HG02973 (cell line): Measurements from ENCODE around the gene BAIAP3.
"Not testable (repeated sequence)": the region's sequence is repeated elsewhere in the genome, so short reads cannot be mapped to it uniquely, and the experiment has no call there.

Source experiments
- ATAC-seq: cut with Tn5 transposase; IDR thresholded peaks from one replicate; pipeline ENCODE4 v1.9.1; 2021; ENCODE audit warnings: moderate library complexity; ENCODE audit not compliant: unreplicated experiment

The BAIAP3 gene, protein sequence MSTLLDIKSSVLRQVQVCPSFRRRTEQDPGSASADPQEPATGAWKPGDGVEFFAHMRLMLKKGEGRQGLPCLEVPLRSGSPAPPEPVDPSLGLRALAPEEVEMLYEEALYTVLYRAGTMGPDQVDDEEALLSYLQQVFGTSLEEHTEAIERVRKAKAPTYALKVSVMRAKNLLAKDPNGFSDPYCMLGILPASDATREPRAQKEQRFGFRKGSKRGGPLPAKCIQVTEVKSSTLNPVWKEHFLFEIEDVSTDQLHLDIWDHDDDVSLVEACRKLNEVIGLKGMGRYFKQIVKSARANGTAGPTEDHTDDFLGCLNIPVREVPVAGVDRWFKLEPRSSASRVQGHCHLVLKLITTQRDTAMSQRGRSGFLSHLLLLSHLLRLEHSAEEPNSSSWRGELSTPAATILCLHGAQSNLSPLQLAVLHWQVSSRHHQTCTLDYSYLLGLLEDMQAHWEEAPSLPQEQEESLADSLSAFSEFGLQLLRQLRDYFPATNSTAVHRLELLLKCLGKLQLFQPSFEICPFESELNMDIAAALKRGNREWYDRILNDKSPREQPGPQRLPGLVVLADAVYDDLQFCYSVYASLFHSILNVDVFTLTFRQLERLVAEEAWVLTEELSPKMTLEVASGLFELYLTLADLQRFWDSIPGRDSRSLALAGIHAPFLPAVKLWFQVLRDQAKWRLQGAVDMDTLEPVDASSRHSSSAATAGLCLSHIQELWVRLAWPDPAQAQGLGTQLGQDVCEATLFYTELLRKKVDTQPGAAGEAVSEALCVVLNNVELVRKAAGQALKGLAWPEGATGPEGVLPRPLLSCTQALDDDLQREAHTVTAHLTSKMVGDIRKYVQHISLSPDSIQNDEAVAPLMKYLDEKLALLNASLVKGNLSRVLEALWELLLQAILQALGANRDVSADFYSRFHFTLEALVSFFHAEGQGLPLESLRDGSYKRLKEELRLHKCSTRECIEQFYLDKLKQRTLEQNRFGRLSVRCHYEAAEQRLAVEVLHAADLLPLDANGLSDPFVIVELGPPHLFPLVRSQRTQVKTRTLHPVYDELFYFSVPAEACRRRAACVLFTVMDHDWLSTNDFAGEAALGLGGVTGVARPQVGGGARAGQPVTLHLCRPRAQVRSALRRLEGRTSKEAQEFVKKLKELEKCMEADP

DNA sequence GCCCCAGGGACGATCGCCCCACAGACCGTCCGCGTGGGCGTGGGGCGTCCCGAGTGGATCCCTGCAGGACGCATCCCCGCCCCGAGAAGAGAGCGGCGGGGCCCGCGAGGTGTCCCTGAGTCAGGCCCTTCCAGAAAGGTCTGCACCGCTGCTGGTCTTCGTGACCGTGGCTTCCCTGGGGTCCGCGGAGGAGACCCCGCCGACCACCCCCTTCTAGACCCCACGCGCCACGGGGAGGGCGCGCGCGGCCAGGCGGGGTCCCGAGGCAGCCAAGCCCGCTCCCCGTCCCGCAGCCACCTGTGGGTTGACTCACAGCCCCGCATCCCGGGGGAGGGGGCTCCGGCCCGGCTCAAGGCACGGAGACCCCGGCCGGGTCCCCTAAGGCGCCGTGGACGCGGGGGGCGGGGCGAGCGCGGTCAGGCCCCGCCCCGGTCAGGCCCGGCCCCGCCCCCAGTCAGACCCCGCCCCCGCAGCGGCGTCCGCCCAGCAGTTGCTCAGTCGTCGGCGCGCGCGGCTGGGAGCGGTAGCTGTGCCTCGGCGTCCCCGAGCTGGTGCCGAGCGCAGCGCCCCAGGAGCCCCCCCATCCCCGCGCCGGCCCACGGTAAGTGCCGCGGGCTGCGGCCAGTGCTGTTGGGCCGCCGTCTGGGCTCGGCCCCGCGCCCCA, at the start of gene BAIAP3:
BAIAP3 (plus strand) TSS at position 497 of the 664 bp plus-strand sequence. CDS start 4,905 bp downstream, outside the sequence.
- ATAC-seq, result no peak

DNA sequence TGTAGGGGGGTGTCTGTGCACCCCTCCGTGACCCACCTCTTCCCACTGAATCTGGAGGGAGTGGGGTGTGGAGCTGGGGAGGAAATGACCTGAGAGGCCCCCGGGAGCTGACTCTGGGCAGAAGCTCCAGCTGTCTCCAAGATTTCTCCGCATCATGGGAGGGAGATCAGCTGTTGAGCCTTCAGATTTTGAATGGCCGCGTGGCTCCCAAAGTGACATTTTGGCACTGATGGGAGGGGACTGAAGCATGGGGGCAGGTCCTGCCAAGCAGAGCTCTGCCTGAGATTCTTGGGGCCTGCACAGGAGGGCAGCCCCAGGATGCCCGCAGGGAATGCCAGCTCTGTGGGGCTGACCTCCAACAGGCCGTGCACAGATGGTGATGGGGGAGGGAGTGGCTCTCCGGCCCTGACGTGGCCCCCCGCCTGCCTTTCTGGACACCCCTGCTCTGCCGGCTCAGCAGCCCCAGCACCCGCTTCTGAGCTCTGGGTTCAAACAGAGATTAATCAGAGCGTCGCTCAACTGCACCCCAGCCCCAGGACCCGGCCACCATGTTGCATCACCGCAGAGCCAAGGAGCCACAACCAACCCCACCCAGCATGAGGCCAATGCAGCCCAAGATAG, 49.3 kb upstream of the BAIAP3 start:
- ATAC-seq, result no peak

DNA sequence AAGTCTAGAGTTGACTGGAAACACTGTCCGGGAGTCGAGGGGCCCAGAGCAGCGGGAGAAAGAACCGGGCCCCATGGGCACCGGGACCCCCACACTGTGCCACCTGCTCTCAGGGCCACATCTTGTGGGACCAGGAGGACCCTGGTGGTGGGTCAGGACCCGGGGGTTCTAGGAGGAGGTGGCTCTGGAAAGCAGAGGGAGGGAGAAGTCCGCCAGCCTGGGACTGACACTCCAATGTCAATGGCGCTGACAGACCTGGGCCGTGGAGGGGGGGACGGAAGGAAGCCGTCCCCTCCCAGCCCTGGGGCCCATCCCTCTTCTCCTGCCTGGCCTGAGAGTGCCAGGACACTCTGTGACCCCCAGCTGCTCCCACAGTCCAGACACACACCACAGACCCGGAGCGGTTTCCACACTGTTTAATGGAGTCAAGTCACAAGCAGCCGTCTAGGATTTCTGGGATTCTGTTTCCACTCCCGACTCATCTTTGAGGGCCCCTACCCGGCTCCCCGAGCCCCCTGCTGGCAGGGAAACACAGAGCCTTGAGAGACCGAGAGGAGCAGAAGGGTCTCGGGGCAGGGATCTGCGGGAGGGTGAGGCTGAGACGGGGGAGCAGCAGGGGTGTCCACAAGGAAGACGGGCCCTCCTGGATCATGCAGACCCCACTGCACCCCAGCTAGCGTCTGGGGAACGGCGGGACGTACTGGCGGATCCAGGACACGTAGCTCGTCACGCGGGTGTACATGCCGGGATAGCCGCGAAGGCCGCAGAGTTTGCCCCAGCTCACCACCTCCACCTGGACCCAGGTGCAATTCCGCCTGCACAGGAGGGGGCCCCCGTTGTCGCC, 47.6 kb upstream of the BAIAP3 start:
- no peak for ATAC-seq

DNA sequence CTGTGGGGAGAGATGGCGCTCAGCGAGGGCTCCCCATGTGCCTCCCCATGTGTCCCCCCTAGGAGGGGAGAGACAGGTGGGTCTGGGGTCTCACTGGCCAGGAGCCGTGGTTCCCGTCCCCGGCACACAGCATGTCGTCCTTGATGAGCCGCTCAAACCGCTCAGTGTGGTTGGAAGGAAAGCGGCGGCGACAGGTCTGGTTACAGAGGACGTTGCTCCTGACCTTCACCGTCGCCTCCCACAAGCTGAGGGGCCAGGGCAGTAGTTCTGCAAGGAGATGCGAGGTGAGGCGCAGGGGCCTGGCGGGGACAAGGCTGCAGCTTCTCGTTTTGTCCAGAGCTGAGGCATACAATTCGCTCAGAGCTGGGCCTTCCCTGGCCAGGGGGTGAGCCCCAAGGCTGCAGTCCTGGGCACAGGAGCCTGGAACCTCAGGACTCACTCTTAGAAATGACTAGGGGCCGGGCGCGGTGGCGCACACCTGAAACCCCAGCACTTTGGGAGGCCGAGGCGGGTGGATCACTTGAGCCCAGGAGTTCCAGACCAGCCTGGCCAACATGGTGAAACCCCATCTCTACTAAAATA, 46.8 kb upstream of the BAIAP3 start:
- no peak for ATAC-seq

DNA sequence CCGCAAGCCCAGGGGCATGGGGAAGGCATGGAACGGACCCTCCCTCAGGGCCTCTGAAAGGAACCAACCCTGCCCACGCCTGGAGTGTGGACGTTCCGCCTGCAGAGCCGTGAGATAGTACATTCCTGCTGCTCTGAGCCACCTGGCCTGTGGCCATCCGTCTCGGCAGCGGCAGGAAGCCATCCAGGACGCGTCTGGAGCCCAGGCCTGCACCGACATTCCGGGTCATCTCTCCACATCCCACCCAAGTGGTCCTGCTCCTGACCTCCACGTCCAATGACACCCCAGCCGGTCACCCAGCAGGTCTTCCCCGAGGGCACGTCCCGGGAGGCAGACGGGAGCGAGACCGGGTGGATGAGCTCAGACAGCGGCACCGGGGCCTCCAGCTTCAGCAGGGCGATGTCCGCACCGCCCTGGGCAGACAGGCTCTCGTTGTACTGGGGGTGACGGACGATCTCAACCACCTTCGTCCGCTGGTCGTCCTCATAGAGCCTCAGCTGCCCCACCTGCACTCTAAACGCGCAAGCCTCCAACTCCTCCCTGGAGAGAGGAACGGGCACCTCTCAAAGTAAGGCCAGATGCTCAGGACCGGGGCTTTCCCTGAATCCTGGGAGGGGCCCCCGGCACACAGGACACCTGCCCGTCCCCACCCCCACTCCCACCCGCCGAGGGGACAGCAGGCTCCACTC, 45.3 kb upstream of the BAIAP3 start:
- no peak for ATAC-seq

DNA sequence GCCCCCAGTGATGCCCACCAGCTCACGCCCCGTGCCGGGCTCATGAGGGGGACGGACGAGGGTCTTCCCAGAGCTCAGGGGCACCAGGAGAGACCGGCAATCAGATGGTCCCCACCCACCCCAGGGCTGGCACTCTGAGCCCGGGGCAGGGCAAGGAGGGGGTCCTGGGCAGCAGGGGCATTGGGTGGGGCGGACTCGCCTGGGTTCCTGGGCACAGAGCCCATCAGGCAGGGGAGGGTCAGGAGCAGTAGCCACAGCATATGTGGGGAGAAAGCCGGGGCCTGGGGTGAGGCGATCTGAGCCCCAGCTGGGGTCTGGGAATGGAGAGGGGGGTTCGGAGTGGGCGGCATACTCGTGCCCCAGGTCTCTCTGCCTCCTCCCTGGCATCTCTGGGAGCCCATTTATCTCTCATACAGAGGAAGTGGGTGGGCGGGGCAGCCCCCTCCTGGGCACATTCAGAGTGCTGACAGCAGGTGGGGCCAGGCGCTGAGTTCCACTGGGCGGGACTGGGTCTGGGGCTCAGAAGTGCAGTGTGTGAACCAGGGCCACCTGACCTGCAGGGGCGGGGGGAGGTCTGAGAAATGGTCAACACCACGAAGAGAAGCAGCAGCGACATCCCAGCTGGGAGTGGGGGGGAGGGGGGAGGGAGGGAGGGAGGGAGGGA, 44.5 kb upstream of the BAIAP3 start:
- no peak for ATAC-seq

DNA sequence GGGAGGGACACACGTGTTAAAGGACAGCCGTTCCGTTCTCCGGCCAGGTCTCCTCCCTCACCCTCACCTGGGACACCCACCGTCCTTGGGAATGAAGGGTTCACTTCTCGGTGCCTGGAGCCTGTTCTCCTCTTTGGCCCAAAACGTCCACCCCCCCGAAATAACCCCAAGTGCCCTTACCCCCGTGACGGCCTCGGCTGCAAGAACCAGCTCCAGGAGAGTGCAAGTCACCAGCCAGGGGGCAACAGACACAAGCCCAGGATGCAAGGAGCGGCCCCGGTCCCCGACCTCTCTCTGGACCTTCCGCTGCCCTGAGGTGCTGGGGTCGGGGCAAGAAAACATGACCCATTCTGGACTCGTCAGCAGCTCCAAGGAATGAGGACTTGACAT, 44.0 kb upstream of the BAIAP3 start:
- no peak for ATAC-seq

DNA sequence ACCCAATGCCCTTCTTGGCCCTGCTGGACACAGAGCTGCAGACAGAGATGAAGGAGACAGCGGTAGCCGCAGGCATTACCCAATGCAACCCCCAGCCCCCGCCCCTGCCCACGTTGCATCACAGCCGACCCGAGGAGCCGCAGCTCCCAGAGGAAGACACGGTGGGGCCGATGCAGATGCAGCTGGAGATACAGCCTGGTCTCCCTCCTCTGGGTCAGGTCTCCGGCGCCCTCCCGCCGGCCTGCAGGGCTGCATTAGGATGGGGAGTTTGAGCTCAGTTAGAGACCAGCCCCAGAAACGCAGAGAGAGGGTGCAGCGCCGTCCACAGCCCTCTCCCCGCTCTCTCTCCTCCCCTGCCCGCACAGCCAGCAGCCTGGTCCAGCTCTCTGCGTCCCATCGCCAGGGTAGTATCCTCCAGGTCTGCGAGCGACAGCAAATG, 43.4 kb upstream of the BAIAP3 start:
- no peak for ATAC-seq

DNA sequence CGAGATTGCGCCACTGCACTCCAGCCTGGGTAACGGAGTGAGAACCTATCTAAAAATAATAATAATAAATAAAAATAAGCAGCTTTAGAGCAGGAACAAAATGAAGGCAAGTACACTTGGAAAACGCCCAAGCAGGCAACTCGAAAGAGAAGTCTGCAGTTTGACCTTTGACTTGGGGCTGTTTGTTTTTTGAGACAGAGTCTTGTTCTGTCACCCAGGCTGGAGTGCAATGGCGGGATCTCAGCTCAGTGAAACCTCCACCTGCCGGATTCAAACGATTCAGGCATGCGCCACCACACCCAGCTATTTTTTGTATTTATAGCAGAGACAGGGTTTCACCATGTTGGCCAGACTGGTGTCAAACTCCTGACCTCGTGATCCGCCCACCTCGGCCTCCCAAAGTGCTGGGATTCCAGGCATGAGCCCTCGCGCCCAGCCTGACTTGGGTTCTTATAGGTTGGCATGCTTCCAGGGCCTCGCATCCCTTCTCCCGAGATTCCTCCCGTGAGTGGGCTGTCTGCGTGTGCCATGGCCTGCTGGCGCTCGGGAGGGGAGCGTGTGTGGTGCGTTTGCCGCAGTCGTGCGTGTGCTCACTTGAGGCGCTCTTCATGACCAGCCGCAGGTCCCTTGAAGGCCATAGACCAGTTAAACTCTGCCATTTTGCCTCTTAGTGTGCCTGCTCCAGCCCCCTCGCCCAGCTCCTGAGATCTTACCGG, 42.4 kb upstream of the BAIAP3 start:
- no peak for ATAC-seq

DNA sequence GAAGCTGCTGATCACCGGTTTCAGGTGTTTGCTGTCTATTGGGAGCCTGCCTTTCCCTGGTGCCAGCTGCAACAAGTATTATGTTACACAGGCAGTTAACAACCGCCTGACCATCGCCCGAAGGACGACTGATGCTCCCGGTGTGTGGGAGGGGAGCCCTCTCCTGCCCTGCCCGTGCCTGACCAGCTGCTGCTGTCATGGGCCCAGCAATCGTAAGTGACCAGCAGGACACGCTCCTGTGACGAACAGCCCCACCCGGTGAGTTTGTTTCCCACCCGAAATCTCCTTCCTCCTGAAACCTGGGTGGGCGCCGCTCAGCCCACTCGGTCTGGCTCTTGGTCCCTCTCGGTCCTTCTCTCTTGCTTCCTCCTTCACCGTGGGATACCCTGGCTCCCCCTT, 41.9 kb upstream of the BAIAP3 start:
- ATAC-seq, result no peak

DNA sequence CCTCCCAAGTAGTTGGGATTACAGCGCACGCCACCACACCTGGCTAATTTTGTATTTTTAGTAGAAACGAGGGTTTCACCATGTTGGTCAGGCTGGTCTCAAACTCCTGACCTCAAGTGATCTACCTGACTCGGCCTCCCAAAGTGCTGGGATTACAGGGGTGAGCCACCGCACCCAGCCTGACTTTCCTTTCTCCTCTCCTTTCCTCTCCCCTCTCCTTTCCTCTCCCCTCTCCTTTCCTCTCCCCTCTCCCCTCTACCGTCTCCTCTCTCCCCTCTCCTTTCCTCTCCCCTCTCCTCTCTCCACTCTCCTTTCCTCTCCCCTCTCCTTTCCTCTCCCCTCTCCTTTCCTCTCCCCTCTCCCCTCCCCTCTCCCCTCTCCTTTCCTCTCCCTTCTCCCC, 41.2 kb upstream of the BAIAP3 start:
- ATAC-seq, result not testable (repeated sequence)

DNA sequence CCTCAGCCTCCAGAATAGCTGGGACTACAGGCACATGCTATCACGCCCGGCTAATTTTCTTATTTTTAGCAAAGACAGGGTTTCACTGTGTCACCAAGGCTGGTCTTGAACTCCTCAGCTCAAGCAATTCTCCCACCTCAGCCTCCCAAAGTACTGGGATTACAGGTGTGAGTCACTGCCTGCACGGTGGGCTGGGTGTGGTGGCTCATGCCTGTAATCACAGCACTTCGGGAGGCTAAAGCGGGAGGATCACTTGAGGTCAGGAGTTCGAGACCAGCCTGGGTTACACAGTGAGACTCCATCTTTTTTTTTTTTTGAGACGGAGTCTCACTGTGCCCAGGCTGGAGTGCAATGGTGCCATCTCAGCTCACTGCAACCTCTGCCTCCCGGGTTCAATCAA, 40.6 kb upstream of the BAIAP3 start:
- ATAC-seq, result not testable (repeated sequence)

DNA sequence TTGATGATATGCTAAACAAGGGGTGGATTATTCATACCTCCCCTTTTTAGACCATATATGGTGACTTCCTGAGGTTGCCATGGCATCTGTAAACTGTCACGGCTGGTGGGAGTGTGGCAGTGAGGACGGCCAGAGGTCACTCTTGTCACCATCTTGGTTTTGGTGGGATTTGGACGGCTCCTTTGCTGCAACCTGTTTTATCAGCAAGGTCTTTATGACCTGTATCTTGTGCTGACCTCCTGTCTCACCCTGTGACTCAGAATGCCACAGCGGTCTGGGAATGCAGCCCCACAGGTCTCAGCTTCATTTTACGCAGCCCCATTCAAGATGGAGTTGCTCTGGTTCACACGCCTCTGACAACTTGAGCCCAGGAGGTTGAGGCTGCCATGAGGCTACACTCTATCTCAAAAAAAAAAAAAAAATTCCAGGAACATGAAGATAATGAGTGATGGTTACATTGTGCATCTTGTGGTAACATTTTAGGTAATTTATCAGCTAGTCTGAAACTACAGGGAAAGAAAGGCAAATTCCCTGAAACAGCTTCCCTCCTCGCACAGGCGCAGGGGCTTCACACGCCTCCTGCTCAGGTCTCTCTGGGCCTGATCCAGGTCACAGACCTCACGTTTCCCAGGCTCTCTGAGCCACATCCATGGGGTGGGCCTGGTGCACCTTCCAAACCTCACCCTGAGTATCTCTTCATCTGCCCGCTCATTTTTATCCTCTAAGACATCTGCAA, 39.4 kb upstream of the BAIAP3 start:
- no peak for ATAC-seq

DNA sequence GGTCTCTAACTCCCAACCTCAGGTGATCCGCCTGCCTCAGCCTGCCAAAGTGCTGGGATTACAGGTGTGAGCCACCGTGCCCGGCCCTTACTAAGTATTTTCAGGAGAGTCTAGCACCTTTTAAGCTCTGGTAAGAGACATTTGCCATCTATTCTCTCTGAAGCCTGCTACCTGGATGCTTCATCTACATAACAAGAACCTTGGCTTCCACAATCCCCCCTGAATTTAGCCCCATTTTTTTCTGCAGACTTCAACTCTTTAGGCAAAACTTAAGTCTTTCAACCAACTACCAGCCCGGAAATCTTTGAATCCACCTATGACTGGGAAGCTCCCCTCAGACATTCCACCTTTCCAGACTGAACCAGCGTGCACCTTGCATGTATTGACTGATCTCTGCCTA, 38.0 kb upstream of the BAIAP3 start:
- no peak for ATAC-seq

DNA sequence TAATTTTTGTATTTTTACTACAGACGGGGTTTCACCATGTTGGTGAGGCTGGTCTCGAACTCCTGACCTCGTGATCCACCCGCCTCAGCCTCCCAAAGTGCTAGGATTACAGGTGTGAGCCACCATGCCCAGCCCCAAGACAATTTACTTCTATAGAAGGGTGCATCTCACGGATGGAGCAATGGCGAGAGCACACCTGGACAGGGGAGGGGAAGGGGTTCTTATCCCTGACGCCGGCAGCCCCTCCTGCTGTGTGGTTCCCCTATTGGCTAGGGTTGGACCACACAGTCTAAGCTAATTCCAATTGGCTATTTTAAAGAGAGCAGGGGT, 36.8 kb upstream of the BAIAP3 start:
- ATAC-seq, result not testable (repeated sequence)

DNA sequence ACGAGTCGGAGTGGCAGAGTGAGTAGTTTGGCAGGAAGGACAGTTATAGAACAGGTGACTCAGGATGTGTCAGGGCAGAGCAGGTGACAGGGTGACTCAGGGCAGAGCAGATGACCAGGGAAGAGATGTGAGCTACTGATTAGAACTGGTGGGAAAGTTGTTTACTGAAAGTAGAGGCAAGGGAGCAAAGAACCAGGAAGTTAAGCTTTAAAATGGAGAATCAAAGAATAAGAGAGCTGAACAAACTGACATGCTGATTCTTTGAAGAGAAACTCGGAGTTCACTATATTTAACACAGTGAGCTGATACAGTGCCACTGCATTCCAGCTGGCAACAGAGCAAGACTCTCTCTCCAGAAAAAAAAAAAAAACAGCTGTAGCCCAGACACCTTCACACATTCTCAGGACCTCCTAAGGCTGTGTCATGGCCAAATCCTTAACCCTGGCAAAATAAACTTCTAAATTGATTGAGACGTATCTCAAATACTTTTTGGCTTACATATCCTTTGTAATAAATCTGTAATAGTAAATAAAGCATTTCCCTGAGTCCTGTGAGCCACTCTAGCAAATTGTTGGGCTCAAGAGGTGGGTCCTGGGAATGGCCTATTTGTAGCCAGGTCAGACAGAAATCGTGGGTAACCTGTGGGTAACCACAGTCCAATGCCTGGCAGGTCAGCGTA, 36.3 kb upstream of the BAIAP3 start:
- no peak for ATAC-seq
